Measurements from ENCODE around the gene GOSR2.

- TF ChIP-seq CTCF (conservative IDR thresholded peaks at IDR 0.05 in 1 of 2, IDR thresholded peaks at IDR 0.05 in 1 of 2; ENCODE audit: low read depth in 1 of 2, low read length in 2 of 2) (no peak), EZH2 (IDR thresholded peaks at IDR 0.05; ENCODE audit: low read length, missing control alignments) (no peak)
These were observed 7.1 kb downstream of the GOSR2 start for GRCh38 chr17:46930051-46930450.

Data from fibroblast of lung (primary cell).